H1 (cell line): ENCODE results near the gene TTC23. TPM values are rescaled to one million over a fixed set of nuclear protein-coding genes. Genes with fewer than 3 reads are reported as not detected.

Experiments used
- CTCF ChIA-PET: fragments of 300-600 bp; sonication (Branson Sonifier 250); formaldehyde crosslinking; loops from one replicate; lab custom pipeline; 2021; ENCODE audit not compliant: partially characterized antibody; lab: Charles Lee
- POLR2A ChIA-PET: fragments of 300-600 bp; sonication (Branson Sonifier 250); formaldehyde crosslinking; loops from one replicate; lab custom pipeline; 2021; ENCODE audit warnings: inconsistent platforms; ENCODE audit not compliant: partially characterized antibody; lab: Charles Lee
- DNase-seq, 2 experiments: peaks; one replicate each; pipeline versions ENCODE4 v3.0.0 to v3.0.0-alpha.2; 2010 to 2022; ENCODE audit warnings: low spot score in 2 of 2, low read depth in 1 of 2, mixed read lengths in 1 of 2
- FAIRE-seq: peaks from 2 replicates; lab custom pipeline; 2011; peaks lifted over from hg19 to GRCh38; lab: Jason Lieb, UNC
- H2AFZ ChIP-seq: 2 replicates; pipeline ENCODE4 v1.8.1; 2012; ENCODE audit warnings: low read length, inconsistent platforms
- H2AK5ac ChIP-seq: 2 replicates; pipeline ENCODE4 v1.6.1; 2013; ENCODE audit warnings: low read depth, low read length
- H2BK120ac ChIP-seq: replicated peaks from 2 replicates; pipeline ENCODE3; 2013; ENCODE audit warnings: low read depth, low read length, inconsistent platforms
- H2BK12ac ChIP-seq: 2 replicates; pipeline ENCODE4 v1.6.1; 2013; ENCODE audit warnings: low read depth, low read length
- H2BK15ac ChIP-seq: 2 replicates; pipeline ENCODE4 v1.6.1; 2013; ENCODE audit warnings: low read length
- H2BK20ac ChIP-seq: 2 replicates; pipeline ENCODE4 v1.6.1; 2013; ENCODE audit warnings: low read length
- H2BK5ac ChIP-seq: 2 replicates; pipeline ENCODE4 v1.6.1; 2013; ENCODE audit warnings: low read depth, low read length
- H3K14ac ChIP-seq: 2 replicates; pipeline ENCODE4 v1.6.1; 2013; ENCODE audit warnings: inconsistent platforms; ENCODE audit not compliant: insufficient read length
- H3K18ac ChIP-seq: 2 replicates; pipeline ENCODE4 v1.6.1; 2013; ENCODE audit warnings: low read length; ENCODE audit errors: extremely low read depth
- H3K23ac ChIP-seq: 2 replicates; pipeline ENCODE4 v1.6.1; 2013; ENCODE audit warnings: inconsistent platforms; ENCODE audit not compliant: insufficient read length
- H3K23me2 ChIP-seq: 2 replicates; pipeline ENCODE4 v1.6.1; 2013; ENCODE audit warnings: low read depth, low read length
- H3K27ac ChIP-seq: 2 replicates; pipeline ENCODE4 v1.6.1; 2011; ENCODE audit warnings: low read depth, low read length, inconsistent platforms
- H3K27me3 ChIP-seq, 4 experiments: replicated peaks in 1 of 4; 1 replicate in 1 of 4; 2 replicates in 3 of 4; pipeline versions ENCODE4 v1.6.1 to v1.8.1; 2011 to 2013; ENCODE audit warnings: low read length in 3 of 4, mild to moderate bottlenecking in 3 of 4, inconsistent platforms in 2 of 4, mixed read lengths in 2 of 4, moderate library complexity in 1 of 4; ENCODE audit not compliant: control insufficient read depth in 3 of 4, insufficient read depth in 3 of 4; ENCODE audit errors: extremely low read depth in 1 of 4
- H3K36me3 ChIP-seq, 4 experiments: 2 replicates each; pipeline versions ENCODE4 v1.6.1 to v1.8.1; 2011 to 2013; ENCODE audit warnings: mild to moderate bottlenecking in 4 of 4, low read length in 3 of 4, moderate library complexity in 2 of 4, control low read depth in 1 of 4, inconsistent platforms in 1 of 4; ENCODE audit not compliant: insufficient read depth in 4 of 4, control insufficient read depth in 2 of 4
- H3K4ac ChIP-seq: replicated peaks from 2 replicates; pipeline ENCODE3; 2013; ENCODE audit warnings: low read length, low read depth, mixed read lengths, inconsistent platforms; ENCODE audit not compliant: insufficient read length
- H3K4me1 ChIP-seq, 4 experiments: replicated peaks in 1 of 4; 1 replicate in 1 of 4; 2 replicates in 3 of 4; pipeline versions ENCODE4 v1.6.1 to v1.8.1; 2011 to 2013; ENCODE audit warnings: low read length in 3 of 4, inconsistent platforms in 2 of 4, mixed read lengths in 1 of 4; ENCODE audit not compliant: insufficient read depth in 4 of 4, control insufficient read depth in 3 of 4
- H3K4me2 ChIP-seq, 2 experiments: 2 replicates each; pipeline versions ENCODE4 v1.6.1 to v1.8.1; 2011 to 2013; ENCODE audit warnings: low read depth in 2 of 2, low read length in 2 of 2, control low read depth in 1 of 2, inconsistent platforms in 1 of 2, mild to moderate bottlenecking in 1 of 2; ENCODE audit not compliant: insufficient read depth in 1 of 2
- H3K4me3 ChIP-seq, 4 experiments: fragments of 200-600, 300-600 bp in 1 of 4; sonication (generic), shearing (Covaris generic), sonication (Bioruptor Twin) in 1 of 4; 2 replicates each; pipeline versions ENCODE4 v1.5.1 to v1.8.1; 2011 to 2016; ENCODE audit warnings: low read length in 4 of 4, low read depth in 3 of 4, control low read depth in 2 of 4, inconsistent platforms in 2 of 4, mild to moderate bottlenecking in 2 of 4, mixed read lengths in 1 of 4, moderate library complexity in 1 of 4; ENCODE audit not compliant: insufficient read depth in 2 of 4; ENCODE audit errors: extremely low read depth in 1 of 4
- H3K56ac ChIP-seq: replicated peaks from 2 replicates; pipeline ENCODE3; 2013; ENCODE audit warnings: low read depth, mild to moderate bottlenecking, mixed read lengths, low read length, inconsistent platforms; ENCODE audit not compliant: insufficient read length
- H3K79me1 ChIP-seq: 2 replicates; pipeline ENCODE4 v1.6.1; 2013; ENCODE audit warnings: low read depth, low read length, control low read depth
- H3K79me2 ChIP-seq, 2 experiments: 2 replicates each; pipeline versions ENCODE4 v1.6.1 to v1.8.1; 2012 to 2013; ENCODE audit warnings: low read length in 2 of 2, mild to moderate bottlenecking in 2 of 2, inconsistent platforms in 1 of 2; ENCODE audit not compliant: insufficient read depth in 2 of 2, control insufficient read depth in 1 of 2
- H3K9ac ChIP-seq, 4 experiments: replicated peaks in 1 of 4; 1 replicate in 1 of 4; 2 replicates in 3 of 4; pipeline versions ENCODE4 v1.6.1 to v1.8.1; 2011 to 2013; ENCODE audit warnings: low read depth in 3 of 4, low read length in 3 of 4, control low read depth in 2 of 4, mild to moderate bottlenecking in 2 of 4, moderate library complexity in 2 of 4, inconsistent platforms in 1 of 4; ENCODE audit errors: extremely low read depth in 1 of 4
- H3K9me3 ChIP-seq, 2 experiments: 2 replicates each; pipeline versions ENCODE4 v1.6.1 to v1.8.1; 2012 to 2013; ENCODE audit warnings: mild to moderate bottlenecking in 2 of 2, moderate library complexity in 2 of 2, control low read depth in 1 of 2, inconsistent platforms in 1 of 2, low read depth in 1 of 2, low read length in 1 of 2, mixed read lengths in 1 of 2; ENCODE audit not compliant: insufficient read depth in 2 of 2
- H4K20me1 ChIP-seq, 2 experiments: replicated peaks in 1 of 2; 2 replicates each; pipeline versions ENCODE3 to v1.8.1; 2011 to 2013; ENCODE audit warnings: inconsistent platforms in 2 of 2, low read length in 2 of 2, mild to moderate bottlenecking in 1 of 2; ENCODE audit not compliant: insufficient read depth in 2 of 2, control insufficient read depth in 1 of 2
- H4K5ac ChIP-seq: 2 replicates; pipeline ENCODE4 v1.6.1; 2013; ENCODE audit warnings: low read length, low read depth, mixed read lengths, inconsistent platforms; ENCODE audit not compliant: insufficient read length
- H4K8ac ChIP-seq: 2 replicates; pipeline ENCODE4 v1.8.0; 2013; ENCODE audit warnings: mild to moderate bottlenecking, moderate library complexity, low read length, inconsistent platforms; ENCODE audit not compliant: insufficient read depth; ENCODE audit errors: extremely low read depth
- H4K91ac ChIP-seq: replicated peaks from 2 replicates; pipeline ENCODE3; 2013; ENCODE audit warnings: low read length, mixed read lengths, inconsistent platforms; ENCODE audit not compliant: insufficient read length
- ASH2L ChIP-seq: fragments of 200-600, 300-600 bp; sonication (generic); IDR thresholded peaks from one replicate; pipeline ENCODE4 v1.7.1; 2017; ENCODE audit warnings: low read length
- CBX5 ChIP-seq: fragments of 300-800, 300-1000 bp; sonication (generic); IDR thresholded peaks from 2 replicates; pipeline ENCODE4 v1.7.1; 2016; ENCODE audit warnings: antibody characterized with exemption, low read length, low read depth
- FOSL1 ChIP-seq: IDR thresholded peaks from 2 replicates; pipeline ENCODE4 v1.6.1; 2011; ENCODE audit warnings: mild to moderate bottlenecking, low read depth, low read length, moderate library complexity; ENCODE audit not compliant: insufficient read depth
- HDAC6 ChIP-seq: IDR thresholded peaks from one replicate; pipeline ENCODE4 v1.7.1; 2012; ENCODE audit warnings: low read depth, mild to moderate bottlenecking, inconsistent platforms, low read length, moderate library complexity
- PHF8 ChIP-seq: fragments of 200-600 bp; sonication (generic); conservative IDR thresholded peaks from 2 replicates; pipeline ENCODE4 v1.7.1; 2012; ENCODE audit warnings: low read depth, mild to moderate bottlenecking, inconsistent platforms, low read length, moderate library complexity
- RAD21 ChIP-seq, 2 experiments: IDR thresholded peaks in 1 of 2; conservative IDR thresholded peaks in 1 of 2; 2 replicates each; pipeline ENCODE4 v1.6.1; 2011; ENCODE audit warnings: low read depth in 2 of 2, low read length in 2 of 2, improper control_type of control experiment in 1 of 2, inconsistent platforms in 1 of 2, mild to moderate bottlenecking in 1 of 2, moderate library complexity in 1 of 2
- RXRA ChIP-seq: IDR thresholded peaks from 2 replicates; pipeline ENCODE4 v1.6.1; 2011; ENCODE audit warnings: low read depth, mild to moderate bottlenecking, low read length, moderate library complexity; ENCODE audit not compliant: insufficient read depth
- SP2 ChIP-seq: IDR thresholded peaks from 2 replicates; pipeline ENCODE4 v1.6.1; 2012; ENCODE audit warnings: mild to moderate bottlenecking, low read length, inconsistent platforms
- WGBS, 2 experiments: shearing (Covaris generic) in 1 of 2; methylation state at CpG; one replicate each; pipeline versions ENCODE4 v1.1.6 to v1.1.7; 2013 to 2015; ENCODE audit warnings: low lambda C conversion rate in 2 of 2, mixed read lengths in 2 of 2, inconsistent platforms in 1 of 2, low coverage in 1 of 2, missing lambda C conversion rate in 1 of 2; ENCODE audit not compliant: insufficient replicate concordance in 2 of 2, insufficient coverage in 1 of 2, insufficient read length in 1 of 2; ENCODE audit errors: extremely low coverage in 1 of 2, missing lambda C conversion rate in 1 of 2; 5-methylcytosine and 5-hydroxymethylcytosine counted together
- polyA plus RNA-seq, 7 experiments: library from polyadenylated mRNA; depleted of rRNA in 3 of 7; stranded (reverse) in 5 of 7; unstranded in 2 of 7; fragments of >200 nt in 5 of 7; fragments of 200-250 nt in 2 of 7; gene quantifications; 1 replicate in 5 of 7; 2 replicates in 1 of 7; 4 replicates in 1 of 7; pipeline versions ENCODE4 v1.2.1 to v1.2.3, GENCODE V29; 2011 to 2013; ENCODE audit warnings: missing spikeins in 2 of 7, mixed read lengths in 2 of 7
- total RNA-seq: library from RNA; stranded (reverse); fragmentation: NEBNext Ultra II Directional; extraction: Animal tissue kit (Norgen Biotek cat#: 25700); gene quantifications from 2 replicates; pipeline ENCODE4 v1.2.1, GENCODE V29; 2021

TTC23 gene
- total and polyA plus RNA-seq, 2 of the 8 experiments (the other 6 are each of a cell fraction or from before 2014, with no cell fraction given) = 4.8 to 23.0 TPM

- FAIRE-seq (no peak), DNase-seq (no peak)
- no peaks in the 10 kb centered on the region for H3K27me3 ChIP-seq
- H3K79me1 ChIP-seq = no peaks in the 10 kb centered on the region
- H4K91ac ChIP-seq = no peak overlapping the region
- TF ChIP-seq SP2 (no peak), PHF8 (no peak), HDAC6 (no peak), CBX5 (no peak), ASH2L (no peak), RAD21 (IDR thresholded peaks at IDR 0.05 in 1 of 2, conservative IDR thresholded peaks at IDR 0.05 in 1 of 2; ENCODE audit: low read depth in 2 of 2, low read length in 2 of 2) (no peak), RXRA (no peak), FOSL1 (no peak)
- no peak overlapping the region for H3K4me3 ChIP-seq
- H3K36me3 ChIP-seq = peaks cover 0 to 2% (median 0%) of the 10 kb centered on the region in 4 experiments; a peak in 3 of 8 replicates
- H3K4me2 ChIP-seq = no peak overlapping the region
- no peak overlapping the region for H3K9ac ChIP-seq
- no peaks in the 10 kb centered on the region; a peak in 1 of 7 replicates for H3K4me1 ChIP-seq
- no peak overlapping the region for H4K5ac ChIP-seq
- no peak overlapping the region for H2BK120ac ChIP-seq
- no peak overlapping the region for H3K4ac ChIP-seq
- no peak overlapping the region for H3K56ac ChIP-seq
- ChIA-PET CTCF (interaction anchor here (0.6 to 1.9 kb wide), 9 partner anchors 12 to 721 kb away, joined by 3 to 5 read pairs (median 3); no protein-coding TSS in a partner anchor), POLR2A (no interaction called here)
- no peak overlapping the region for H3K14ac ChIP-seq
- no peak overlapping the region for H3K23ac ChIP-seq
- no peaks in the 10 kb centered on the region for H3K23me2 ChIP-seq
- no peak overlapping the region for H2BK15ac ChIP-seq
- 87% methylated on average over 10 of the region's 10 CpGs; no CpG with 5 or more reads in 1 of the 2 experiments for WGBS, 2 experiments
- H3K9me3 ChIP-seq = no peaks in the 10 kb centered on the region
- no peaks in the 10 kb centered on the region for H3K79me2 ChIP-seq
- no peak overlapping the region for H3K18ac ChIP-seq
- no peak overlapping the region for H2AFZ ChIP-seq
- no peak overlapping the region for H3K27ac ChIP-seq
- no peaks in the 10 kb centered on the region for H4K20me1 ChIP-seq
- H4K8ac ChIP-seq = no peak overlapping the region
- H2BK5ac ChIP-seq = no peak overlapping the region
- H2AK5ac ChIP-seq = no peak overlapping the region
- H2BK20ac ChIP-seq = no peak overlapping the region
- H2BK12ac ChIP-seq = no peak overlapping the region
Measured at GRCh38 chr15:99169769-99170311, 79.5 kb downstream of the TTC23 start.
